IgD-negative memory B cell (primary cell): ENCODE measurements around the gene METTL22. TPM values are rescaled to one million over a fixed set of nuclear protein-coding genes. Genes with fewer than 3 reads are reported as not detected.
A peak's percentile ranks its signal among the peaks of the same experiment; 100 is the strongest.

Experiments
- H3K27ac Mint-ChIP-seq, 3 donors: one replicate each; pipeline ENCODE4 v1.8.0; 2020 to 2022; ENCODE audit warnings: mild to moderate bottlenecking in 3 of 3, mixed read lengths in 3 of 3, moderate library complexity in 1 of 3
- H3K27me3 Mint-ChIP-seq: one replicate; pipeline ENCODE4 v1.8.0; 2021; ENCODE audit warnings: mixed read lengths
- H3K36me3 Mint-ChIP-seq: one replicate; pipeline ENCODE4 v1.8.0; 2020; ENCODE audit warnings: mild to moderate bottlenecking, mixed read lengths
- H3K4me1 Mint-ChIP-seq, 3 donors: one replicate each; pipeline ENCODE4 v1.8.0; 2020 to 2022; ENCODE audit warnings: mixed read lengths in 3 of 3, mild to moderate bottlenecking in 1 of 3
- H3K4me3 Mint-ChIP-seq, 4 donors: one replicate each; pipeline ENCODE4 v1.8.0; 2020 to 2022; ENCODE audit warnings: mild to moderate bottlenecking in 4 of 4, mixed read lengths in 4 of 4, moderate library complexity in 3 of 4
- H3K9me3 Mint-ChIP-seq, 3 donors: one replicate each; pipeline ENCODE4 v1.8.0; 2020 to 2021; ENCODE audit warnings: mixed read lengths in 3 of 3, mild to moderate bottlenecking in 1 of 3
- polyA plus RNA-seq: library from polyadenylated mRNA; unstranded; fragments of 300-500 nt; fragmentation: Illumina TruSeq; gene quantifications from one replicate; pipeline ENCODE4 v1.2.3, GENCODE V29; 2021

METTL22 gene
- polyA plus RNA-seq, 1 donor from 2014 or later: 17.5 TPM

DNA sequence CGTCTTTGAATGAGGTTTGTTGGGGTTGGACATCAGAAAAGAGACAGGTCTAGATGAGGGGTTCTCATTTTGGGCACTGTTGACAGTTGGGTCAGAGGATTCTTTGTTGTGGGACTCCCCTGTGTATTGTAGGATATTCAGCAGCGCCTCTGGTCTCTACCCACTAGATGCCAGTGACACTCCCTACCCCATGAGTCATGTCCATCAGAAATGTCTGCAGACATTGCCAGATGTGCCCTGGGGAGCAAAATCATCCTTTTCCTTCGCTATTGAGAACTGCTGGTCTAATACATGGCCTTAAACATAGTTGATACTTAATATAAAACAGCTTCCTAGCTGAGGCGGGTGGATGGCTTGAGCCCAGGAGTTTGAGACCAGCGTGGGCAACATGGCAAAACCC lies 56.0 kb downstream of the METTL22 start:
- Mint-ChIP-seq H3K4me1 (peaks cover 18 to 26% (median 23%) of the 10 kb centered on the region in 3 donors), H3K4me3 (peak overlapping the region in 1 of 4 donors; percentile 23), H3K27me3 (peaks cover 3% of the 10 kb centered on the region), H3K27ac (no peak overlapping the region), H3K36me3 (peaks cover 8% of the 10 kb centered on the region), H3K9me3 (peaks cover 2 to 8% (median 4%) of the 10 kb centered on the region in 3 donors)

DNA sequence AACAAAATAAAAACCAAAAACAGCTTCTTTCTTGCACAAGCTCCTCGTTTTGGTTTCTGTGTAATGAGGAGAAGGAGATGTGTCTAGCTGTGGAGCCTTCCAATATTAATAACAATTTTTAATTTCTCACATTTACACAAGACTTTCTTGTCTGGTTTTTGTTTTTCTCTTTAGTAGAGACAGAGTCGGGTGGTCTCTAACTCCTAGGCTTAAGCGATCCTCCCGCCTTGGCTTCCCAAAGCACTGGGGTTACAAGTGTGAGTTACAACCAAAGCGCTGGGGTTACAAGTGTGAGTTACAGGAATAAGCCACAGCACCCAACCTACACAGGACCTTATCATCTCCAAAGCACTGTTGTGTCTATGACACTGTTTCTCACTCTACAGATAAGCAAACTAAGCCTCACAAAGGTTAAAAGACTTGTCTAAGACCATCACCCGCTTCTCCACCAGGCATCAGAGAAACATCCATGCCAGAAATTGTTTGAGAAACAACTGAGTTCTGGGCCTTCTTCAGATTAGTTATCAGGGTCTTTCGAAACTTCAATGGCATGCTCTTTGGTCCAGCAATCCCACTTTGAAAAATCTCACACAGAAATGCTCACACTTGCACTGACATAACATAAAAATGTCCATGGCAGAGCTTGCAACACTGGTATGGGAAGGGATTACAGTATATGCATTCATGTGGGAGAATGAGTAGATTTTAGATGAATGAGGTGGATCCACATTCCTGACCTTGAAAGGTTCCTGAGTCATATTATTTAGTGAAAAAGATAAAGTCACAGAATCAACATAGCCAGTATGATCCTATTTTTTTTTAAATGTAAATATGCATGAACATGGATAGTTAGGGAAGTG lies 56.8 kb downstream of the METTL22 start:
- peaks cover 2 to 8% (median 4%) of the 10 kb centered on the region in 3 donors for H3K9me3 Mint-ChIP-seq
- H3K4me3 Mint-ChIP-seq: peak overlapping the region in 1 of 4 donors; percentile 23
- H3K4me1 Mint-ChIP-seq: peaks cover 18 to 28% (median 23%) of the 10 kb centered on the region in 3 donors

DNA sequence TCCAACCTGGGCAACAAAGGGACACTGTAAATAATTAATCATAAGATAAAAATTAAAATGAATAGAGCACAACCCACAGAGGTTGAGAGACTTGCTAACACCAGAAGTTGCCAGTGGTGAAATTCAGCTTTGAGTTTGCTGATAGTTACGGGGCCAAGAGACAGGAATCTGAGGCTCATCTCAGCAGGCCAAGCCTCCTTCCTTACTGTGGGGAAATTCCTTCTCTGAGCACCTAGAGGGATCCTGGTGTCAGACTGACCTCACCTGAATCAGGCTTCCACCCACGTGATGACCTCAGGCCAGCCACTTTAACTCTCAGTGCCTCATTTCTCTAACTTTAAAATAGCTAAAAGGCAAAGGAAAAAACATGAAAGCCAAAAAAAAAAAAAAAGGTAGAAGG lies 57.7 kb downstream of the METTL22 start:
- peaks cover 3% of the 10 kb centered on the region for H3K27me3 Mint-ChIP-seq
- peaks cover 8% of the 10 kb centered on the region for H3K36me3 Mint-ChIP-seq
- H3K4me3 Mint-ChIP-seq: peak overlapping the region in 1 of 4 donors; percentile 17
- H3K27ac Mint-ChIP-seq: no peak overlapping the region
- peaks cover 14 to 30% (median 20%) of the 10 kb centered on the region in 3 donors for H3K4me1 Mint-ChIP-seq
- peaks cover 2 to 8% (median 4%) of the 10 kb centered on the region in 3 donors for H3K9me3 Mint-ChIP-seq

More for the DNA sequence above, 56.8 kb downstream of the METTL22 start:
- peaks cover 8% of the 10 kb centered on the region for H3K36me3 Mint-ChIP-seq
- H3K27me3 Mint-ChIP-seq: peaks cover 3% of the 10 kb centered on the region
- no peak overlapping the region for H3K27ac Mint-ChIP-seq

DNA sequence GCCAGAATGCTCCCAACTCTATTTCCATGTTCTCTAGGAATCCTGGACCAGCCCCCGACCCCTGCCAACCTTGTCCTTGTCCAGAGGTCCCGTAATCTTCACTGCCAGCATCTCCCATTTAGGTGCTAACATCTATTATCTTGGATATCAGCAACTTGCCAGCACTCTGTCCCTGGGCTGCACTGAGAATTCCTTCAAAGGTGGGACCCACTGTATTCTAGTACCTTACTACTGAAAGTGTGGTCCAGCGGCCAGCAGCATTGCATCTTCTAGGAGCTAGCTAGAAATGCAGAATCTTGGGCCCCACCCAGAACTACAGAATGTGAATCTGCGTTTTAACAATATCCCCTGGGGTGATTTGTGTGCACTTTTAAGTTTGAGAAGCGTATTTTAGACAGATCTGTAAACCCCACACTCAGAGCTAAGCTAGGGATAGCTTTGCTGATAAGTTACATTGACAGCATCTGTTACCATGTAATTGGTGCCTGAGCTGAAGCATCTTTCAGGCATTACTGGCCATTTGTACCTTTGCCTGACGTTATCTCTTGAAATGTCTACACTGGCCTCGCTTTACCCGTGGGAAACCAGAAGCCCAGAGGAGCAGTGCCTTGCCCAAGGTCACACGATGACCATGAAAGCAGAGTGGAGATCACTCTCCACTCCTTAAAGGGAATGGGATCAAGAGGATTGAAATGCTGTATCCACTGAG lies 61.2 kb downstream of the METTL22 start:
- peaks cover 4 to 8% (median 5%) of the 10 kb centered on the region in 3 donors for H3K9me3 Mint-ChIP-seq
- peaks cover 8% of the 10 kb centered on the region for H3K36me3 Mint-ChIP-seq
- no peak overlapping the region for H3K4me3 Mint-ChIP-seq
- H3K27ac Mint-ChIP-seq: no peak overlapping the region
- peaks cover 19 to 30% (median 22%) of the 10 kb centered on the region in 3 donors for H3K4me1 Mint-ChIP-seq
- H3K27me3 Mint-ChIP-seq: peaks cover 3% of the 10 kb centered on the region

DNA sequence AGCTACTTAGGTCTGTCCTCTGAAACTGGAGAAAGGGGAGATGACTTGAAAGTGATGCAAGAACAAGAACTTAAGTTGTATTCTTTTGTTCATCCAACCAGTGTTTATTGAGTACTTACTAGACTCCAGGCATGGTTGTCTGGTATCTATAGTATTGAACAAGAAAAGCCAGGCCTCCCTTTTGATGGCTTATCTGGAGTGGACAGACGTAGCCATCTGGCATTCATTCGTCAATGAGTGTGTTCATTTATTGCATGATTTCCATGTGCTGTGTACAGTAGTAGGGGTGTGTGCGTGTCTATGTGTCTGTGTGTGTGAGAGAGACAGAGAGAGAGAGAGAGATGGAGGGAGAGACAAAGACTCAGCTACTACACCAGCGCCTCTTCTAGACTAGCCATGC lies 62.1 kb downstream of the METTL22 start:
- H3K27me3 Mint-ChIP-seq: peaks cover 3% of the 10 kb centered on the region
- H3K4me3 Mint-ChIP-seq: no peak overlapping the region
- H3K4me1 Mint-ChIP-seq: peaks cover 19 to 26% (median 20%) of the 10 kb centered on the region in 3 donors
- peaks cover 4 to 8% (median 4%) of the 10 kb centered on the region in 3 donors for H3K9me3 Mint-ChIP-seq
- H3K27ac Mint-ChIP-seq: no peak overlapping the region
- peaks cover 8% of the 10 kb centered on the region for H3K36me3 Mint-ChIP-seq

DNA sequence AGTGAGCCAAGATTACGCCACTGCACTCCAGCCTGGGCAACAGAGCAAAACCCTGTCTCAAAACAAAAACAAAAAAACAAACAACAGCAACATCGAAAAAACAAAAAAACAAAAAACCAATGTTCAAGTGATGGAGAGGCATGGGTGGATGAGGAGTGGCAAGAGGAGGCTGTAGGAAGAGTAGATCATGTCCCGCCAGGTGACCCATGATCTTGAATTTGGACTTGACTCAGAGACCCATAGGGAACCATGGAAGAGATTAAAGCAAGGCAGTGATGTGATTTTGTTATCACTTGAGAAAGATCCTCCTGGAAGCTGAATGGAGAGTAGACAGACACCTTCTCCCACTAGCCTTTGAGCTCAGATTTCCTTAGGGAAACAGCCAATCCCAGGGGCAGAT lies 64.1 kb downstream of the METTL22 start:
- Mint-ChIP-seq H3K4me3 (no peak overlapping the region), H3K27me3 (no peaks in the 10 kb centered on the region), H3K4me1 (peaks cover 12 to 19% (median 16%) of the 10 kb centered on the region in 3 donors), H3K9me3 (peaks cover 7 to 14% (median 10%) of the 10 kb centered on the region in 3 donors), H3K27ac (no peak overlapping the region), H3K36me3 (peaks cover 8% of the 10 kb centered on the region)

DNA sequence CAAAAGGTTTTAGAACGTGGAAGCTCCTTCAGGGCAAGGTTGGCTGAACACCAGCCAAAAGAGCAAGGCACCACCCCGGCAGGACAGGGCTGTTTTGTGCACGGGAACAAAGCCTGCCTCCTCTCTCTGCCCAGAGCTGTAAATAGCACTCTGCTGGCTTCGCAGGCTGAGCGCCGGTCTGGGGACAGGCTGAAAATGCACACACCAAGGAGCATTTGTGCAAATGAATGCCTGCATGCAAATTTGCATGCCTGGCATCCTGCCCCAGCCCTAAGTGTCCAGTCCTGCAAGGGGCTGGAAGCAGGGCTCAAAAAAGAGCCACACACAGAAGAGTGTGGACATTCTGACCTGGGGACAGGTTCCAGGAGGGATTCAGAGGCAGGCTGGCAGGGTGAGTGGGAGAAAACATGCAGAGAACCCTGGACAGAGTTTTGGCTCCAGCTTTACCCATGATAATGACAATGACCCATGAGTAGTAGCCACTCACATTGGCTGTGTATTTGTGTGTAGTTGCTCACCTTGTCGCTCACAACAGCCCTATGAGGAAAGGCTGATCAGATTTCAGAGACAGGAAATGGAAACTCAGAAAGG lies 64.6 kb downstream of the METTL22 start:
- H3K27ac Mint-ChIP-seq: no peak overlapping the region
- H3K9me3 Mint-ChIP-seq: peaks cover 7 to 16% (median 10%) of the 10 kb centered on the region in 3 donors
- no peak overlapping the region for H3K4me3 Mint-ChIP-seq
- peaks cover 11% of the 10 kb centered on the region for H3K36me3 Mint-ChIP-seq
- H3K4me1 Mint-ChIP-seq: peaks cover 8 to 19% (median 14%) of the 10 kb centered on the region in 3 donors
- H3K27me3 Mint-ChIP-seq: no peaks in the 10 kb centered on the region

DNA sequence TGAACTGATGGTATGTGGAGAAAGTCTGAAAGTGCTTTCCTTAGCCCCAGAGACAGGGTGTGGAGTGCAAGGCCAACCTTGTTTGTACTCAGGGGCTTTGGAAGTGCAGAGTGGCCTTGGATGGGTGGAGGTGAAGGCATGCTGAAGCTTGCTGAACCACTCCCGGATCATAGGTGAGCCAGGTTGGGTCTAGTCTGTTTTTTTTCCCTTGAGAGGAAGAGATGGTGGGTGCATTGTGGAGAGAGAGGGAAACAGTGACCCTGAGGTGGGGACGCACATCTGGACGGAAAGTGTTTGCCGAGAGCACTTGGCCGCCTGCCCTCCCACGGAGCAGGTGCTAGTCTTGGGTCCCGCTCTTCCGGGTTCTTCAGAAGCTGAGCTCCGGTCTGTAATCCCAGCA lies 65.4 kb downstream of the METTL22 start:
- H3K27ac Mint-ChIP-seq: no peak overlapping the region
- H3K27me3 Mint-ChIP-seq: no peaks in the 10 kb centered on the region
- peaks cover 7 to 16% (median 10%) of the 10 kb centered on the region in 3 donors for H3K9me3 Mint-ChIP-seq
- peaks cover 11% of the 10 kb centered on the region for H3K36me3 Mint-ChIP-seq
- peaks cover 6 to 19% (median 12%) of the 10 kb centered on the region in 3 donors for H3K4me1 Mint-ChIP-seq
- H3K4me3 Mint-ChIP-seq: peak overlapping the region in 1 of 4 donors; percentile 16

DNA sequence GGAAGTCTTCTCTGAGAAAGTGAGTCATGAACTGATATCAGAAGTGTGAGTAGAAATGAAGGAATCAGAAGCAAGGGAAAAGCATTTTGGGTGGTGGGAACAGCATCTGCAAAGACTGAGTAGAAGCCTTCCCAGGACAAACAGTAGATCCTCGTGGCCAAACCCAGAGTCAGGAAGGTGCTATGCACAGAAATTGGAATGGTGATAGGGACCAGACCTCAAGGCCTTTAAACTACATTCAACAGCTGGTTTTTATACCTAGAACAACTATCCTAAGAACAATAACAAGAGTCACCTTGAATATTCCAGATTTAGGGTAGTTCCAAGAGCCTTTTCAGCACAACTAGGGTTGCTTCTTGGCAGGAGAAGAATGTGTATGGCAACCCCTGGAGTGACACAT lies 68.2 kb downstream of the METTL22 start:
- peaks cover 13% of the 10 kb centered on the region for H3K36me3 Mint-ChIP-seq
- peaks cover 7 to 11% (median 9%) of the 10 kb centered on the region in 3 donors for H3K4me1 Mint-ChIP-seq
- peaks cover 7 to 16% (median 10%) of the 10 kb centered on the region in 3 donors for H3K9me3 Mint-ChIP-seq
- no peak overlapping the region for H3K4me3 Mint-ChIP-seq
- H3K27me3 Mint-ChIP-seq: no peaks in the 10 kb centered on the region
- no peak overlapping the region for H3K27ac Mint-ChIP-seq

DNA sequence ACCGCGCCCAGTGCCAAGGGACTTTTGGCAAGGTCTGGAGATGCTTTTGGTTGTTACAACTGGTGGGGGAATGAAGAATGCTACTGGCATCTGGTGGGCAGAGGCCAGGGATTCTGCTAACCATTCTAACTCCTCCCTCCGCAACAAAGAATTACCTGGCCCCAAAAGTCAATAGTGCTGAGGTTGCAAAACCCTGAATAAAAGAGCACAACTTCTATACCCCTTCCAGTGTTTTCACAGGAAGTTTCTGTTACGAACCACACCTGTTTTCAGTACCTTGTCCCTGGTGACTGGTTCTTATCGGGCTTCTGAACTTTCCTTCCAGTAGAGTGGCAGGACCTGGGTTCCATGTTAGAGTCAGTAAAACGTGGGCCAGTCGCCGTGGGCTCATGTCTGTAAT lies 70.2 kb downstream of the METTL22 start:
- Mint-ChIP-seq H3K4me3 (no peak overlapping the region), H3K36me3 (peaks cover 13% of the 10 kb centered on the region), H3K27me3 (no peaks in the 10 kb centered on the region), H3K27ac (no peak overlapping the region), H3K4me1 (peaks cover 0 to 6% (median 4%) of the 10 kb centered on the region in 3 donors), H3K9me3 (peaks cover 7 to 16% (median 9%) of the 10 kb centered on the region in 3 donors)

DNA sequence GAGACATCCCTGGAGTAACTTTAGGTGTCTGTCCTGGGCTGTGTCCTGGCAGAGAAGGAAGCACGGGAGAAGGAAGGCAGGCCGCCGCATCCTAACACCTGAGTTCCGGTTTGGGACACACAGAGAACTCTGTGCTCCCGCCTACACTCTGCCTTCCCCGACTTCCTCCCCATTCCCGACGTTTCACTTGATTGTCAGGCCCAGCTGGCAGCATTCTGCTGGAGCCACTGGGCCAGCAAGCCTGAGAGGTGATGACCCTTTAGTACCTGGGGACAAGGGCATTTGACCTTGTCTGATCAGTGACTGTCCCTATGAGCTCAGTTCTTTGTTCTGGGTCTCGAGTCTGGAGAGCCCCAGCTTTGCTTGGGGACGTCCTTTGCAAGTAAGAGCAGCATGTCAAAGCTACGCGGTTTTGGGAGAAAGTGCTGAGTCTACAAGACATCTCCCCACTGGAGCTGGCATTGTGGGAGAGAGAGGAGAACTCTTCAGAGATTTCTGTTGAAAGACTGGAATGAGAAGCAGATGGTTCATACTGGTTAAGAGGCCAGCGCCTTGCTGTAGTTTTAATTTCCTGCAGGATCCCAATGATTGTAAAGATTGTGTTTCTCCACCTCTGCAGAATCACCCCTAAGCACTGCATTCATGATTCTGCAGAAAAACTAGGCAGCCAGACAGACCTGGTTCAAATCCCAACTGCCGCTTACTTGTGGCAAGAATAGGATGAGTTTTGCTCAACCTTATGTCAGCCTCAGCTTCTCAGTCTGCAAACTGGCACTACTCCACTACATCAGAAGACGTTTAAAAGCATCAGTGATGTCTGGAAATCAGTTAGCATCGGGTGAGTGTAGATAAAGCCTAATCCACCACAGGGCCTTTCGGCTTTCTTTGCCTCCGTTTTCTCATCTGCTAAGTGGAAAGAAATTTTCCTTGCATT lies 73.6 kb downstream of the METTL22 start:
- Mint-ChIP-seq H3K4me3 (no peak overlapping the region), H3K27ac (no peak overlapping the region)

DNA sequence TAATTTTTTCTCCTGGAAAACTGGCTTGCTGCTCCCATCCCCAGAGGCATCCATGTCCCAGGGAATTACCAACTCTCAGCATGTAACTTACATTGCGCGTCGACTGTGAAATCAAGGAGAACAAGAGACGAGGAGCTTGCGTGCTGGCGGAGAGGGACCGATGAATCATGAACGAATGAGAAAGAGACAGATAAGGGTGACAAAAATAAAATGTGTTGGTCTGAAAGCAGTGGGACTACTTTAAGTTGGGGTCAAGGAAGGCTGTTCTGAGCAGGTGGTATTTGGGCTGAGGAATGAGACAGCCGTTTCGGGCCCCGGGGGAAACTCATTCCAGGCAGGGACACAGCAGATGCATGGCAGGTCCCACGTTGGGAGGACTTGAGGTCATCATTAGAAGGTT lies 75.4 kb downstream of the METTL22 start:
- Mint-ChIP-seq H3K4me1 (peaks cover 0 to 2% (median 2%) of the 10 kb centered on the region in 3 donors), H3K9me3 (no peaks in the 10 kb centered on the region), H3K36me3 (peaks cover 3% of the 10 kb centered on the region), H3K4me3 (no peak overlapping the region), H3K27ac (no peak overlapping the region), H3K27me3 (no peaks in the 10 kb centered on the region)

More for the DNA sequence above, 73.6 kb downstream of the METTL22 start:
- peaks cover 0 to 7% (median 0%) of the 10 kb centered on the region in 3 donors for H3K9me3 Mint-ChIP-seq
- peaks cover 2 to 5% (median 2%) of the 10 kb centered on the region in 3 donors for H3K4me1 Mint-ChIP-seq
- H3K36me3 Mint-ChIP-seq: peaks cover 7% of the 10 kb centered on the region
- H3K27me3 Mint-ChIP-seq: no peaks in the 10 kb centered on the region

DNA sequence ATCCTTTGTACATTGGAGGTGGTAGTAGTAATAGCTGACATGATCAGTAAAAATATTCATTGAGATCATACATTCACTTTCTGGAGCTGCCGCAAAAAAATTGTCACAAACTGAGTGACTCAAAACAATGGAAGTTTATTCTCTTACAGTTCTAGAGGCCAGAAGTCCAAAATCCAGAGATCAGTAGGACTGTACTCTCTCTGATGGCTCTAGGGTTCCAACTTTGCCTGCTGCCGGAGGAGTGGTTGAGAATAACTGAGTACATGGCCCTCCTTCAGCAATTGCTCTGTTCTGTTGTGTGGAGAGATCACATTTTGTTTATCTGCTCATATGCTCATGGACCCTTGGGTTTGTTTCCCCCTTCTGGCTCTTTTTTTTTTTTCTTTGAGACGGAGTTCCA lies 76.5 kb downstream of the METTL22 start:
- Mint-ChIP-seq H3K4me1 (peaks cover 0 to 2% (median 2%) of the 10 kb centered on the region in 3 donors), H3K9me3 (no peaks in the 10 kb centered on the region), H3K4me3 (no peak overlapping the region), H3K27me3 (no peaks in the 10 kb centered on the region), H3K36me3 (peaks cover 7% of the 10 kb centered on the region), H3K27ac (no peak overlapping the region)
